ENCODE measurements around the gene HIPK2.

HIPK2 gene

DNA sequence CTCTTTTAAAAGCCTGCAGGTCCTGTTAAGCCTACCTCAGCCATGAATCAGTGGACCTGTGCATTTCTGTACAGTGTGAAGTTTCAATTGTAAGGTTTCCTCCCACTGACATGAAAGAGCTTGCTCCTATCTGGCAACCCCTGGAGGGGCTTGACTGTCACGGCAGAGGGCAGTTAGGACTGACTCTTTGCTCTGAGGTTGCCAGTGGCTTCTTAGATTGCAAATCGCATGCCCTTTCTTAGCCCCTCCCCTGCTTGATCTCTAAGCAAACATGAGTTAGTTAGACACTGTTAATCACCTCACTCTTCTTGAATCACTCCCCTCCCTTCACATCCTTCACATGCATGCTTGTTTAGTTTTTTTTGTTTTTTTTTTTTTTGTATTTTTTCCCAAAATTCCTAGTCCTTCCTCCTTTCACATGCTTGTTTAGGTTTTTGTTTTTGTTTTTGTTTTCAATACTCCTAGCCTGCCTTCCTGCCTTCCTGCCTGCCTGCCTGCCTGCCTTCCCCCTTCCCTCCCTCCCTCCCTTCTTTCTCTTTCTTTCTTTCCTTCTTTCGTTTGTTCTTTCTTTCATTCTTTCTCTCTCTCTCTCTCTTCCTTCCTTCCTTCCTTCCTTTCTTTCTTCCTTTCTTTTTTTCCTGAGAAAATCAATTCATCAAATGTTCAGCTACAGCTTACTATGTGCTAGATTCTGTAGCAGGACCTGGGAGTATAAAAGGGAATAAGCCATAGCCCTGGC lies 6.0 kb upstream of the HIPK2 start:
- DNase-seq (ENCODE audit: low spot score), result no peak

DNA sequence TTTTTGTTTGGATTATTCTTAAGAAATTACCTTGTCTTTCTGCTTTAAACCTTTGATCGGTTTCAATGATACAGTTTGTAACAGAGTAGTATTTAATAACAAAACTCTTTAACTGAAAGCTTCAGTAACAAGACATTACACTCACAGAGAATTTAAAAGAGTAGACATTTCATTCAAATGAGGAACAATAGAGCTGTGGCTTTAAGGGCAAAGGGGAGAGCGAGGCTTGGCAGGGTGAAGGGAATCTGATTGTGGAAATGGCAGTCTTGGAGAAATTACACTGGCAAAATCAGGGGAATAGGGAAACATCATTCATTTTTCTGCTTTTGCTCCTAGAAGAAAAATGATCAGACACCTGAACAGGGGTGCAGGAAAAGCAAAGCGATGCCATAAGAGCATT lies 5.1 kb upstream of the HIPK2 start:
- DNase-seq (ENCODE audit: low spot score), result no peak

DNA sequence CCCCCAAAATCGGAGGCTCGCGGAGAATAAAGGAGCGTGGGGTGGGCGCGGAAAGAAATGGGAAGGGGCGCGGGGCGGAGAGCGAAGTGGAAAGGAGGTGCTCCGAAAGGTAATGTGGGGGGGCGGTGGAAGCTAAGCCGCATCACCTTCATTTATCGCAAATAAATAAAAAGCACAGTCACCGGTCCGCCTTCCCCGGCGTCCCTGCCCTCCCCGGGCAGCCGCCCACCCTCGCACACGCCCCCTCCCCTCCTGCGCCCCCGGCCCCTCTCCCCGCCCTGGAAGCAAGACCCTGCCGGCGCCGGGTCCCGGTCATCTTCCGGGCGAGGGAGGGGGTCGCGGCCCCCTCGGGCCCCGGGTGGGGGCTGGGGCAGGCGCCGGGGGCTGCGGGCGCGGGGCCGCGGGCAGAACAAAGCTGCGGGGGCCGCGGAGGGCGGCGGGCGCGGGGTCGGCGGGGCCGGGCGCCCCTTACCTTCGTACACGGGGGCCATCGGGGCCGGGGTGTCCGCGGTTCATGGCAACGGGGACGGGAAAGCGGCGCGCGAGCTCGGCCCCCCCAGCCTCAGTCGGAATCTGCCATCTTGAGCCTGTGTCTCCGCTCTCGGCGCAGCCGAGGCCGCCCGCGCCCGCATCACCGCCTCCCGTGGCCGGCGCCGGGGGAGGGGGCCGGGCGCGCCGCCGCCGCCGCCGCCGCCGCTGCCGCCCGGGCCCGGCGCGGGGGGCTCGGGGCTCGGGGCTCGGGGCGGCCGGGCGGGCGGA lies 486 bp downstream of the HIPK2 start:
- peak; percentile 41 for DNase-seq (ENCODE audit: low spot score)

DNA sequence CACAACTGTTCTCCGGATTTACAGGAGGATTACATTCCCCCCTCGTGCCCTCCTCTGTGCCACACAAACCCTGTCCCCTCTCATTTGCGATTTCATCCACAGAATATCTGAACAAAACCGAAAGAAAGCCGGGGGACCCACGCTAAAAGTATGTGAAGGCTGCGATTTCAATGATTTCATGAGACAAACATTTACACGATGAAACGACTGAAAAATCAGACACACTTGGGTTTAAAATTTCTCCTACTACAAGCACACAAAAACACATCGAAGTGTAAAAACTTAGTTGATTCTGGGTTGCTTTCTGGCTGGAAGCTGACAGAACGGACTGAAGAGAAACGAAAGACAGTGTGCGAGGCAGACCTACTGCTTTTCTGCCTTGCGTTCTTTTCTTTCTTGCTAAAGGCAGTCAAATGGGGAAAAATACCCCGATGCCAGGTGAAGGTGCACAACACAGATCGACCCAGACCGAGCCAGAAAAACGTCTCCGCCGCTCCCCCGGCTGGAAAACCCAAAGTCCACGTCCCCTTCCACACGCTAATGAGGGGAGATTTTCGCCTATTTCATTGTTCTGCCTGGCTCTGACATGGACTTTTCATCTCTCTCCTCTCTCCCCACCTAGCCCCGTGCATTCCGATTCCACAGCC lies 1.2 kb downstream of the HIPK2 start:
- DNase-seq (ENCODE audit: low spot score), result peak; percentile 33

DNA sequence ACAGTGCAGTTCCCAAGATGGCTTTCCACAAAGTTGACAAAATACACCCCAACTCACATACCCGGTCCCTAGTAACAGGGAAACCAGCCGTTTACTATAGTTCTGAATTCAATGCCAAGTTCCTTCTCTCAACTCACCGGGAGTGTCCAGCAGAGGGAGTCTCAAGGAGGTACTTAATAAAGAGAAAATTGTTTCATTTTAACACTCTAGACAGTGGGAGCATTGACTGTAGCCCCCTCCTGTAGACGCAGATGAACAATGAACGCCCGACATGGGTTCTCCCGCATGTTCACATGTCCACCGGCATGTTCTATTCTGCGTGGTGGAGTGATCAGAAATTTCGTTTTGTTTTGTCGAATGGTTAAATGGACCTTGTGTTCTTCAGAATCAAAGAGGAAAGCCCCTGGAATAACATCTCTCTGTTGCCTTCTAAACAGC lies 1.9 kb downstream of the HIPK2 start:
- DNase-seq (ENCODE audit: low spot score), result peak; percentile 66

DNA sequence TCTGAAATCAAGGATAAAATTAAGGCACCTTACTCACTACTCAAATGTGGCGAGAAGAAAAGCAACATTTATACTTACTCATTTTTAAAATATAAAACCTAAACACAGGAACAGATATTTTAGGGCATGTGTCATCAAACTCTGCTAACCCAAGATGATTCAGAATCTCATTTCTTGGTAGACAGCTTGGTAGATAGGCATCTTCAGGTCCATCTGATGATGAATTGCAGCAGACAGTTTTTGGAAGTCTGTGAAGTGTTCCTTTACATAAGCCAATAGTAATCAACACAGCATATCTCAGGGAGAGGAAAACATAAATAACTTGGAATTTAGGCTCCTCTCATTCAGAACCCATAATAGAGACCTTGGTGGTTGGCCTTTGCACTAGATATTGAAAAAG lies 3.4 kb downstream of the HIPK2 start:
- DNase-seq (ENCODE audit: low spot score), result no peak

DNA sequence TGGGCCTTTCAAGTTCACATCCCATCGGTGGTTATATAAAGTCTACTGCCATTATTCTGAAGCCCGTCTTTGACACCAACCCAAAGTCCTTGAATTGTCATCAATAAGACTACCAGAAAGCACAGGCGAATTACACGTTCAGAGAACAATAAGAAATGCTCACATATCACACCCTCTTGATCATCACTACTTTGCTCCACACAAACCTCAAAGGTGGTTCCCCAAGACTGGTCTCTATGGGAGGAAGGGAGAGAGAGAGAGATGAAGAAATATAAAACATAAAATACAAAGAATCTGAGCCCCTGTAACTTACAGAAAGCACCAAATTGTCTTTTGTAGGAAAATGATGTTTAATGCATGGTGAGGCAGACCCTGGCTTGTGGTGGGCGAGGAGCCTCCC lies 4.4 kb downstream of the HIPK2 start:
- no peak for DNase-seq (ENCODE audit: low spot score)

DNA sequence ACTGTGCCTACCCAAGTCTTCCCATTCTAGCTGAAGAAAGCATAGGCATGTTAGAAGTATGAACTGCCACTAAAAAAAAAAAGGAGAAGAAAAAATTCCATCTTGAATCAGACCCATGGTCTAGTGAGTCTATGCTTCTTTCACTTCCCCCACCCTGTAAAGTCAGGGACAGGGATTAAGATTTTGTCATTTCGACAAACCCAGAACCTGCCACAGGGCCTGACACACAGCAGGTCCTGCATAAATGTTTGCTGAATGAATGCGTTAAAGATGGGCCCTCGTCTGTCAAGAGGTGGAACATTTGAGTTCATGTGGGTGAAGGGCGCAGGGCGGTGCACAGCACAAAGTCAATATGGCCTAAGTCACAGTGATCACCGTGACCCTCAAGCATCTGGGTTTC lies 4.9 kb downstream of the HIPK2 start:
- DNase-seq (ENCODE audit: low spot score), result no peak

DNA sequence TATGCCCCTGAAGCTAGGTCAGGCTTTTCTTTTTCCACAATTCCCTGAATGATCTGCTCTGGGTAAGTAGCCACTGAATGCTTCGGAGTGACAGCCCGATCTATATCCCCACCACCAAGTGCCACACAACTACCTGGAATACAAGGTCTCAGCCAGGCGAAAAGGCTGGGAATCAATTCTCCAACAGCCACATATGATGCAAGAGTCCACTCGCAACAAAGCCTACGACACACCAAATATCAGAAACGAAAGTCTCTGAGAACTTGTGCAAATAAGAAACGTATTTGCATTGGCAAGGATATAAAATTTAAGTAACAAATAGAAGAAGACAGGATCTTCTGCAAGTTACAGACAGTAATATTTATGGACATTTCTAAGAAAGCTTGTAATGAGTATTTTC lies 5.7 kb downstream of the HIPK2 start:
- DNase-seq (ENCODE audit: low spot score), result no peak

DNA sequence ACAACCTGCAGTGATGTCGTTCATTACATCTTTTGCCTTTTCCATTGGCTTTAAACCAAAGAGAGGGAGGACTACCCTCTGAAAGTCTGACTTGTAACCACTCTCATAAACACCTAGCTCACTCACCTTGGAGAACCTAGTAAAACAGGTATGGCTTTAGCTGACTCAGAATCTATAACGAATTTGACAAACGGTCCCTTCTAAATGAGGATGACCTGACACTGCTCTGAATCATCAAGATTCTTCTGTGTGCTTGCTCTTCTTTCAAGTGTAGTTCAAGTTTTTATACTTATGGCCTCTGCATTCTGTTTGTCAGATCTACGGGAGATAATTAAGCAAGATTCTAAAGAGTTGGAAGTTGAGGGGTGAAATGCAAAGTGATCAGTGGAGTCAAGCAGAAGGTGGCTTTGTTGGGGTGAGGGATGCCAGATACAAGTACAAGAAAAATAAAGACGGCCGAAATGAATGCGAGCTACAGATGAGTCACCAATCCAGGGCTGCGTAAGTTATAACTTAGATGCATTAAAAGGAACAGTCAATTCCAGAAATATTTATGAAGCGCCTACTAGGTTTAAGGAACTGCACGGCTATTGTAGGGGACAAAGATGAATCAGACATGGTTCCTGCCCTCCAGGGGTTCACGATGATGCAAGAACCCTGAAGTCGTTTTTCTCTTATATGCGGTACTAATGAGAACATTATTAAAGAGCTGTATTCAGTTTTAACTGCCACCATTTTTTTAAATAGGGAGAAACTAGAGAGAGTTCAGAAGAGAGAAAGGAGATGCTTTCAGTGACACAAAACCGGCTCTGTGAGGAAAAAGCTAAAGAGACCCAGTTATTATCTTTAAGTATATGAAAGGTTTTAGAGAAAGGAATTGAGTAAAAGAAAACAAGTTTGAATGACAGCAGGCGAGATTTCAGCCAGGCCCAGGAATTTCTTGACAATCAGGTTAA lies 6.5 kb downstream of the HIPK2 start:
- no peak for DNase-seq (ENCODE audit: low spot score)

DNA sequence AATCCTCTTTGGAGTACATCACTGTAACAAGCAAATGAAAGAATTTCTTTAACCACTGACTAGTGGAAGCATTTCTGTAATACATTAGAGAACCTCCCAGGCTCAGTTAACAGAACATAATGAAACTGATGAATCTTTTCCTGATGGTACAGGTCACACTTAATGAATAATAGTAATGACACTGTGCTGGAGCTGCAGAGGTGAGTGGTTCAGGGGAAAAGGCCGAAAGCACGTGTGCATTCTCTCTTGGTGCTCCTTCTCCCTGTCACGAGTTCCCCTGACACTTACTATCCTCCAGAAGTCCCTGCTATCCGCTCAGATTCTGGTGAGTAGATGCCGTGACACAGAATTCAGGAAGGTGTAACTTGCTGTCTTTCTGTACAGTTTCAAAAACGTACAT lies 8.0 kb downstream of the HIPK2 start:
- no peak for DNase-seq (ENCODE audit: low spot score)

DNA sequence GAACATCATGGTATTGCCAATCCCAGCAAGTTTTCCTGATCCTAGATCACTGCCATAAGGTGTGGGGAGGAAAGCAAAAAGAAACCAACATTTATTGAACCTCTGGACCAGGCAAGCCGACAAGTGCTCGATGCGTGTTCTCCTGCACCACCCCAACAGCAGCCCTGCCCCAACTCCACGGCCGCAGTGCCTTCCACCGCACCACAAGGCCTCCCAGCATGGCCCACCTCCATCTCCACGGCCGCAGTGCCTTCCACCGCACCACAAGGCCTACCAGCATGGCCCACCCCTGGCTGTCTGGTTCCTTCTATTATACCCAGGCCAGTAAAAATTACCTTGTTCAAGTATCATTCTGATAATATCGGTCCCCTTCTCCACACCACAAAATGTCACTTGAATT lies 8.7 kb downstream of the HIPK2 start:
- no peak for DNase-seq (ENCODE audit: low spot score)

DNA sequence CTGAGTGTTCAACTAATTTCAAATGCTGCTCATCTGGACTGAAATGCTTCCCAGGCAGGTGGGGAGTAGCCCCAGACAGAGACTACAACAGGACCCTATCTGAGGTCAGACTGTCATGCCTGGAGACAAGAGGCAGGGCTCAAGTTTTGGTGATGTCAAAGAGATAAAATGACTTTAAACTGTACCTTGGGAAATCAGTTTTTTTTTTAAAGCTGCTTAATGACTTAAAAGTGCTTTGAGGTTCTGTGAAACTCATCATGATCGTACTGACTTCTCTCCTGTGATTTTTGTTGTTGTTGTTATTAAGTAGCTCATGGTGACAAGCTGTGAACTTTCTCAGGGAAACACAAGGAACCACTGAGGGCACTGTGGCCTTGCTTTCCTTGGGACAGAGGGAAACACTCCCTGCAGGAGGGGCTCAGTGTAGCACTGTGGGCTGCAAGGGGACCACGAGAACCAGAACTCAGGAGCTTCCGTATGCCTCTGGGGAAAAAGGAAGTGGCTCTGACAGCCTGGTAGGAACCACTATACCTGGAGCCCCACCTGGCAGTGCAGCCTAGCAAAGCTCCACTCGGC lies 9.5 kb downstream of the HIPK2 start:
- no peak for DNase-seq (ENCODE audit: low spot score)

DNA sequence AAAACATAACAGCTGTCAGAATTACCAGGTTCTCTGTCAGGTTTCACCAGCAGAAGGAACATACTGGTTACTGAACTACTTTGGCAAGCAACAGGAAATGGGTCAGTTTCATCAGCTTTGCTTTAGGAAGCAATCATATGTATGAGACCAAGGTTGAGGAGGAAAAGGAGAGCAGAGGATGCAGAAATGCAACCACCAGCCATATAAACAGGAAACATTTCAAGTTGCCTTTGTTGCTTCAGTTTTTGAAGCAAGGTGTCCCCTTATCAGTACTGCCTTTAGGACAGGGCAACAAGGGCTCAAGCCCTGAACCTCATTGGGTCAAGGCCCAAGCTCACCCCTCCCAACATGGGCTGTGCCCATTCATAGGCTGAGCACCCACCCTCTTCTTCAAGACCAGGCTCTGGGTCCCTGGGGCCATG lies 10.2 kb downstream of the HIPK2 start:
- no peak for DNase-seq (ENCODE audit: low spot score)

DNA sequence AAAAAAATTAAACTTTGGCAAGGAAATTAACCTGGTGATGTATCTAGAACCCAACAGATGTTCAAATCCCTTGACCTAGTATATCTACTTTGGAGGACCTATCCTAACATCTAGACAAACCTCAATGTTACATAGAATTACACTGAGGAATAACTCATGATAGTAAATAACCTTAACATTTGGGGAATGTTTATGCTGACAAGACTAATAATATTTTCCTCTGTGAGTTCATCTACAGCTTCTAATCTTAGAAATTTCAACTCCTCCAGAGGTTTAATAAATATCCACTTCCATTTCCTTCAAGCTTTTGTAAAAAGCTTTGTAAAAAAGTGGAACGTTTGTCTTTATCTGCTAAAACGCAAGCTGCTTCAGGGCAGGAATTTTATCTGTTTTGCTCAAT lies 12.7 kb downstream of the HIPK2 start:
- no peak for DNase-seq (ENCODE audit: low spot score)

DNA sequence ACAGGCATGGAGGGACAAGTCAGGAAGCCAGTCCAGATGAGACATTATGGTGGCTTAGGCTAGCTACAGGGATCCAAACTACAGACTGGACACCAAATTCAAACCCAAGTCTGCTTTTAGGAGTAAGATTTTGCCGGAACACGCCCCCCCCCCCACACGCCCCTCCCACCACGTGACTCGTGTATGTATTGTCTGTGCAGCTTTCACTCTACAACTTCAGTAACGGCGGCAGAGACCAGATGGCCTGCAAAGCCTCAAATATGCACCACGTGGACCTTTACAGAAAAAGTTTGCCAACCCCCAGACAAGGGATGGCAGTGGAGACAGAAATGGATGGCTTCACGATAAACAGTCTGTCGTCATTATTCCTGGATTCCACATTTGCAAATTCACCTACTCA lies 14.5 kb downstream of the HIPK2 start:
- DNase-seq (ENCODE audit: low spot score), result no peak

DNA sequence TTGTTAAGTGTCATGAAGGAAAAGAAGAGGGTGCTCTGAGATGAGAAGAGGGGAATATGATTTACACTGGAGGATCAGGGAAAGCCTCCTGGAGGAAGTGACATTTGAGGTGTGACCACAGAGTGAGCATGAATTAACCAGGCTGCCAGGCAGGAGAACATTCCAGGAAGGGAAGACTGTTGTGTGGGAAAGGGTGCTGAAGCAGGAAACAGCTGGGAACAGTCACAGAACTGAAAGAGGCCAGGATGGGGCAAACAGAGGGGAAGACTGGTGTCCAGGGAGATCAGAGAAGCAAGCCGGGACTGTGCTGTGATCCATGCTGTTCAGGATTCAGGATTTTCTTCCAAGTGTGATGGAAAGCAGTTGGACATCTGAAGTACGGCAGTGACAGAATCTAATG lies 14.9 kb downstream of the HIPK2 start:
- no peak for DNase-seq (ENCODE audit: low spot score)

DNA sequence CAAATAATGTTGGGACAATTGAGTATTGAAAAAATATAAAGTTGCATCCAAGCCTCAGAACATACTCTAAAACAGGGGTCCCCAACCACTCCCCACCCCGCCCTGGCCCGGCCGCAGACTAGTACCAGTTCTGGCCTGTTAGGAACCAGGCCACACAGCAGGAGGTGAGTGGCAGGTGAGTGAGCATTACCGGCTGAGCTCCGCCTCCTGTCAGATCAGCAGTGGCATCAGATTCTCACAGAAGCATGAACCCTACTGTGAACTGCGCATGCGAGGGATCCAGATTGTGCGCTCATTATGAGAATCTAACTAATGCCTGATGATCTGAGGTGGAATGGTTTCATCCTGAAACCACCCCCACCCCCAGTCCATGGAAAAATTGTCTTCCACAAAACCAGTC lies 19.4 kb downstream of the HIPK2 start:
- DNase-seq (ENCODE audit: low spot score), result no peak

DNA sequence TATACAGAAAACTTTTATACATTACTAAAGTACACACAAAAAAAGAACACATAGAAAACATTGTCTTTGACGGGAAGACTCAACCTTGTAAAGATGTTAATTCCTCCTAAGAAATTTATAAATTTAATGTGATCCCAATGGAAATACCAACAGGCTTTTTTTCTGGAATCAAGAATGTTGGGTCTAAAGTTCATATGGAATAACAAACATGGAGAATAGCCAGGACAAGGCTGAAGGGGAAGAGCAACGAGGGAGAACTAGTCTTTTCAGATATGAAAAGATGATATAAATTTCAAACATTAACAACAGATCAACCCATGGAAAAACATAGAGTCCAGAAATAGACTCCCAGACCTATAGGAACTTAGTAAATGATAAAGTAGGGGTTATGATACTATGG lies 19.8 kb downstream of the HIPK2 start:
- DNase-seq (ENCODE audit: low spot score), result no peak

DNA sequence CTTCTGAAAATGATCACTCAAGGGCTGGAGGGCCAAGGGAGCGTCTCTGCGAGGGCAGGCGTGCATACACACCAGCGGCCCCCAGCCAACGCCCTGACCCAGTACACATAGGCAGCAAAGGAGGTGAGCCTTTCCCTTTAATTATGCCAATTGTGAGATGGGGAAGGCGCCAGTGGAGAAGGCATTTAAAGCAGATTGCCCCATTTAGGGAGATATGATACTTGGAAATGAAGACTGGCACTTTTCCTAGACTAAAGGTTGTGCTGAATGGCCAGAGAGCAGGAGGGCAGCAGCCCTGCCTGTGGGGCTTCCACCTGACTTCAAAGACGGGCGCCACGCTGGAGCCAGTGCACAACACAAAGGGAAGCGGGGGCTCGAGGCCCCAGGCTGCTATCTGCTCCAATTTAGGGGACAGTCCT lies 24.1 kb downstream of the HIPK2 start:
- DNase-seq (ENCODE audit: low spot score), result no peak

DNA sequence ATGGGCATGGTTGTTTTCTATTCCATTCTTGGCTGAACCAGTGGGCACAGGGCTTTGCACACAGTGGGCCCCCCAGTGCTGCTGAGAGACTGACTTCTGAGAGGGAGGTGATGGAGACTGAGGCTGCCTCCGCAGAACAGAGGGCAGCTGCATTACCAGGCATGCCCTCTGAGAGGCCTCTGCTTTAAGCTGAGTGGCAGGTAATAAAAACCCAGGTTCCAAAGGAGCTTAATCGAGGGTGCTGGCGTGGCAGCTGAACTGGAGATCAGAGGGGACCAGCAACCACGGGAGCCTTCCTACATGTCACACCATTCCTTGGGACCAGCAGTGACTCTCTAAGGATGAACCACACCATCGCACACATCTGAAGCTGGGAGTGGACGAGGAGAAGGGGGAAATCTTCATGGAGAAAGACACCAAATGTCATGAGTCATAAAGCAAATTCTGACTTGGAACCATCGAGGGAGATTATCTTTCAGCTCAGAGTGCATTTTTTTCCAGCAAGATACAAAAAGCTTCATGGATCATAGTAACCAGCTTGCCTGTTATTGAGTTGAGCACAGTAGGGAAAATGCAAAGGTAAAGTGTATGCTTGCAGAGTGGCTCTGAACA lies 24.6 kb downstream of the HIPK2 start:
- DNase-seq (ENCODE audit: low spot score), result no peak
